PFSK-1 (cell line): ENCODE results near the gene MTCH2.

ENCODE experiments used
- FOXP2 ChIP-seq: optimal IDR thresholded peaks from 2 replicates; pipeline ENCODE3; 2011; ENCODE audit warnings: borderline replicate concordance, control low read depth, inconsistent platforms; ENCODE audit not compliant: insufficient read depth; ENCODE audit errors: extremely low read length, extremely low read depth
- POLR2AphosphoS5 ChIP-seq: IDR thresholded peaks from 2 replicates; pipeline ENCODE4 v1.6.1; 2012; ENCODE audit warnings: low read depth, mild to moderate bottlenecking, control low read depth, low read length, moderate library complexity
- REST ChIP-seq, 2 experiments: IDR thresholded peaks; 2 replicates each; pipeline versions ENCODE4 v1.6.1 to v1.8.0; 2011 to 2012; ENCODE audit warnings: low read depth in 2 of 2, low read length in 2 of 2, control low read depth in 1 of 2, inconsistent platforms in 1 of 2, mild to moderate bottlenecking in 1 of 2, moderate library complexity in 1 of 2; ENCODE audit not compliant: insufficient read depth in 1 of 2
- SIN3A ChIP-seq: IDR thresholded peaks from 2 replicates; pipeline ENCODE4 v1.6.1; 2012; ENCODE audit warnings: mild to moderate bottlenecking, low read length, moderate library complexity, borderline replicate concordance; ENCODE audit not compliant: insufficient read depth
- TAF1 ChIP-seq: IDR thresholded peaks from 2 replicates; pipeline ENCODE4 v1.6.1; 2012; ENCODE audit warnings: low read length, control low read depth, borderline replicate concordance; ENCODE audit not compliant: insufficient read depth

MTCH2 gene

GRCh38 chr11:47617417-47617809 lies 24.9 kb downstream of the MTCH2 start:
- no peak for TF ChIP-seq SIN3A
- no peak for TF ChIP-seq FOXP2
- TF ChIP-seq POLR2AphosphoS5, result no peak

GRCh38 chr11:47616726-47617416 lies 25.5 kb downstream of the MTCH2 start:
- TF ChIP-seq REST (IDR thresholded peaks at IDR 0.05; ENCODE audit: insufficient read depth in 1 of 2, low read depth in 2 of 2, low read length in 2 of 2) (no peak), POLR2AphosphoS5 (no peak), FOXP2 (no peak), TAF1 (no peak), SIN3A (no peak)

- TF ChIP-seq REST (IDR thresholded peaks at IDR 0.05; ENCODE audit: insufficient read depth in 1 of 2, low read depth in 2 of 2, low read length in 2 of 2), result no peak
- no peak for TF ChIP-seq FOXP2
- no peak for TF ChIP-seq TAF1
- TF ChIP-seq SIN3A, result no peak
- no peak for TF ChIP-seq POLR2AphosphoS5
Observed at GRCh38 chr11:47615249-47615648, 27.1 kb downstream of the MTCH2 start.

- TF ChIP-seq SIN3A (no peak), FOXP2 (no peak), POLR2AphosphoS5 (no peak), REST (IDR thresholded peaks at IDR 0.05; ENCODE audit: insufficient read depth in 1 of 2, low read depth in 2 of 2, low read length in 2 of 2) (no peak), TAF1 (no peak)
Observed at GRCh38 chr11:47611348-47611794, 31.0 kb downstream of the MTCH2 start.

GRCh38 chr11:47609675-47610074 lies 32.7 kb downstream of the MTCH2 start:
- no peak for TF ChIP-seq POLR2AphosphoS5
- TF ChIP-seq FOXP2, result no peak
- no peak for TF ChIP-seq TAF1
- no peak for TF ChIP-seq SIN3A
- TF ChIP-seq REST (IDR thresholded peaks at IDR 0.05; ENCODE audit: insufficient read depth in 1 of 2, low read depth in 2 of 2, low read length in 2 of 2), result no peak
